HL-60 (cell line): ENCODE results near the gene CHN1.

Source experiments
- DNase-seq, 2 experiments: peaks; one replicate each; pipeline ENCODE4 v3.0.0-alpha.2; 2010 to 2020; ENCODE audit warnings: low read depth in 1 of 2, low spot score in 1 of 2
- H3K27ac ChIP-seq: fragments of 250-450 bp; sonication (Bioruptor Pico); replicated peaks from 2 replicates; pipeline ENCODE4 v1.5.1; 2020; ENCODE audit warnings: mild to moderate bottlenecking, moderate library complexity
- H3K27me3 ChIP-seq: fragments of 250-450 bp; sonication (Bioruptor Pico); 2 replicates; pipeline ENCODE4 v1.5.1; 2021; ENCODE audit warnings: mild to moderate bottlenecking, moderate library complexity; ENCODE audit not compliant: insufficient read depth, poor library complexity, severe bottlenecking
- H3K4me3 ChIP-seq: replicated peaks from 2 replicates; pipeline ENCODE4 v1.5.1; 2011; ENCODE audit warnings: mild to moderate bottlenecking, control low read depth, low read length; ENCODE audit not compliant: insufficient read depth
- GABPA ChIP-seq: IDR thresholded peaks from 2 replicates; pipeline ENCODE4 v1.6.1; 2012; ENCODE audit warnings: low read depth
- POLR2AphosphoS5 ChIP-seq: IDR thresholded peaks from 2 replicates; pipeline ENCODE4 v1.6.1; 2012; ENCODE audit warnings: low read depth
- SPI1 ChIP-seq: IDR thresholded peaks from 2 replicates; pipeline ENCODE4 v1.6.1; 2012; ENCODE audit warnings: low read depth, mild to moderate bottlenecking, borderline replicate concordance
- TF ChIP-seq, protein P1 (sequence below): IDR thresholded peaks from one replicate; pipeline ENCODE4 v1.5.1; 2011; ENCODE audit warnings: low read length, control low read depth, inconsistent platforms; ENCODE audit not compliant: insufficient read depth
- TF ChIP-seq, protein P2 (sequence below): IDR thresholded peaks from 2 replicates; pipeline ENCODE4 v1.6.1; 2012; ENCODE audit warnings: low read depth; ENCODE audit not compliant: insufficient replicate concordance

Gene CHN1

DNA sequence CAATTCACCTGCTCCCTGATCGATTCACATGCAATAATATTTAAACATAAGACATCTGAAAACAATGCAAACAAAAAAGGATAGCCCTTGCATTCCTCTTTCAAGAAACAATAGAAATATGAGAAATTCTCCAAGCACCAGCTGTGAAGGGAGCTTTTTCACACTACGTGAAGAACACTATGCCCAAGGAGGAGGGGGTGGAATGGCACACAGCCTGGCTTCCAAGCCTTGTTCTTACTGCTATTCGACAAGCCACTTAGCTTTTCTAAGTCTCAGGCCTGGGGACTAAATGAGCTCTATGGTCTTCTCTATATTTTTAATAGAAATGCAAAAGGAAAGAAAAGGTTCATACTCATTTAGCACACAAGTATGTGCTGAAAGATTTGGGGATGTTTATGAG lies 148.7 kb downstream of the CHN1 start:
- H3K27ac ChIP-seq, result no peak overlapping the region
- peaks cover 2% of the 10 kb centered on the region for H3K27me3 ChIP-seq
- DNase-seq, result no peak
- TF ChIP-seq, protein P1, sequence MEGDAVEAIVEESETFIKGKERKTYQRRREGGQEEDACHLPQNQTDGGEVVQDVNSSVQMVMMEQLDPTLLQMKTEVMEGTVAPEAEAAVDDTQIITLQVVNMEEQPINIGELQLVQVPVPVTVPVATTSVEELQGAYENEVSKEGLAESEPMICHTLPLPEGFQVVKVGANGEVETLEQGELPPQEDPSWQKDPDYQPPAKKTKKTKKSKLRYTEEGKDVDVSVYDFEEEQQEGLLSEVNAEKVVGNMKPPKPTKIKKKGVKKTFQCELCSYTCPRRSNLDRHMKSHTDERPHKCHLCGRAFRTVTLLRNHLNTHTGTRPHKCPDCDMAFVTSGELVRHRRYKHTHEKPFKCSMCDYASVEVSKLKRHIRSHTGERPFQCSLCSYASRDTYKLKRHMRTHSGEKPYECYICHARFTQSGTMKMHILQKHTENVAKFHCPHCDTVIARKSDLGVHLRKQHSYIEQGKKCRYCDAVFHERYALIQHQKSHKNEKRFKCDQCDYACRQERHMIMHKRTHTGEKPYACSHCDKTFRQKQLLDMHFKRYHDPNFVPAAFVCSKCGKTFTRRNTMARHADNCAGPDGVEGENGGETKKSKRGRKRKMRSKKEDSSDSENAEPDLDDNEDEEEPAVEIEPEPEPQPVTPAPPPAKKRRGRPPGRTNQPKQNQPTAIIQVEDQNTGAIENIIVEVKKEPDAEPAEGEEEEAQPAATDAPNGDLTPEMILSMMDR, result no peak
- TF ChIP-seq SPI1 (no peak), GABPA (no peak), POLR2AphosphoS5 (no peak)
- TF ChIP-seq, protein P2, sequence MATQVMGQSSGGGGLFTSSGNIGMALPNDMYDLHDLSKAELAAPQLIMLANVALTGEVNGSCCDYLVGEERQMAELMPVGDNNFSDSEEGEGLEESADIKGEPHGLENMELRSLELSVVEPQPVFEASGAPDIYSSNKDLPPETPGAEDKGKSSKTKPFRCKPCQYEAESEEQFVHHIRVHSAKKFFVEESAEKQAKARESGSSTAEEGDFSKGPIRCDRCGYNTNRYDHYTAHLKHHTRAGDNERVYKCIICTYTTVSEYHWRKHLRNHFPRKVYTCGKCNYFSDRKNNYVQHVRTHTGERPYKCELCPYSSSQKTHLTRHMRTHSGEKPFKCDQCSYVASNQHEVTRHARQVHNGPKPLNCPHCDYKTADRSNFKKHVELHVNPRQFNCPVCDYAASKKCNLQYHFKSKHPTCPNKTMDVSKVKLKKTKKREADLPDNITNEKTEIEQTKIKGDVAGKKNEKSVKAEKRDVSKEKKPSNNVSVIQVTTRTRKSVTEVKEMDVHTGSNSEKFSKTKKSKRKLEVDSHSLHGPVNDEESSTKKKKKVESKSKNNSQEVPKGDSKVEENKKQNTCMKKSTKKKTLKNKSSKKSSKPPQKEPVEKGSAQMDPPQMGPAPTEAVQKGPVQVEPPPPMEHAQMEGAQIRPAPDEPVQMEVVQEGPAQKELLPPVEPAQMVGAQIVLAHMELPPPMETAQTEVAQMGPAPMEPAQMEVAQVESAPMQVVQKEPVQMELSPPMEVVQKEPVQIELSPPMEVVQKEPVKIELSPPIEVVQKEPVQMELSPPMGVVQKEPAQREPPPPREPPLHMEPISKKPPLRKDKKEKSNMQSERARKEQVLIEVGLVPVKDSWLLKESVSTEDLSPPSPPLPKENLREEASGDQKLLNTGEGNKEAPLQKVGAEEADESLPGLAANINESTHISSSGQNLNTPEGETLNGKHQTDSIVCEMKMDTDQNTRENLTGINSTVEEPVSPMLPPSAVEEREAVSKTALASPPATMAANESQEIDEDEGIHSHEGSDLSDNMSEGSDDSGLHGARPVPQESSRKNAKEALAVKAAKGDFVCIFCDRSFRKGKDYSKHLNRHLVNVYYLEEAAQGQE, result no peak
- H3K4me3 ChIP-seq, result no peak overlapping the region

DNA sequence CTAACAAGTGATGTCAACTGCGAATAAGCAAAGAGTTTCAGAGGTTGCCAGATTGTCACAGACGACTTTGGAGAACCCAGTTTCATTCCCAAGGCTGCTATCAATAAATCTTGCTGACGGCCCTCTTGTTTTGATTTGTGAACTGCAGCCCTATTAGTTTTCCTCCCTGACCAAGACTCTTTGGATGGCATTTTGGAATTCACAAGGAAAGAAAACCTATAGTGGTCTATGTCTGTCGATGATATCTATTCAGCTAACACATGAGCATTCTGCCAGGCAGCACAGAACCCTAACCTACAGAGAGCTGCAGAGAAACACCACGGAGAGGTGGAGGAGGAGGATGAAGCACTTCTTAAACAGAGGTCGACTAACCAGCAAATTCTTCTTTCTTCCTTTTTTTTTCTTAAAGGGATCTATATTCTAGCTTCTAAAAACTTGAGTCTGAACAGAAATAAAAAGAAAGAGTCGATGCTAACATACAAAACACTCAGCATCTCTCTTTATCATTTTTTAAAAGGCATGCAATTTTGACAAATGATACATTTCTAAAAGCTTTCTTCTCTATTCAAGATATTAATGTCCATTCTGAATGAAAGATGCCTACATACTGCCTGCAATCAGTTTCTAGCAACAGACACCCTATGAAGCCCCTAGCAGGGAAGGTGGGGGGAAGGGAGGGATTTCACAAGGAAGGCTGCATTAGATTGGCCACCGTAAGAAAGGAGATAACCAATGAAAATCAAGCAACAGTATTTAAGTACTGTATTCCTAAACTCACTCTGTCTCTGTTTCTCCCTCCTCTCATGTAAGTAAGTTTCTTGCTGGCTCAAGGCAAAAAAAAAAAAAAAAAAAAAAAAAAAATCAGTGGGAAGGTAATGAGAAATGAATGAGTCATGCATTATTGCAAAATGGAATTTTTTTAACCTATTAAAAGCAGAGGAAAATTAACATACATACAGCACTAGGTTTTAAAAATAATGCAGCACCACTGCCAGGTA lies 157.9 kb downstream of the CHN1 start:
- H3K27ac ChIP-seq, result no peak overlapping the region
- DNase-seq, result no peak
- no peak overlapping the region for H3K4me3 ChIP-seq

DNA sequence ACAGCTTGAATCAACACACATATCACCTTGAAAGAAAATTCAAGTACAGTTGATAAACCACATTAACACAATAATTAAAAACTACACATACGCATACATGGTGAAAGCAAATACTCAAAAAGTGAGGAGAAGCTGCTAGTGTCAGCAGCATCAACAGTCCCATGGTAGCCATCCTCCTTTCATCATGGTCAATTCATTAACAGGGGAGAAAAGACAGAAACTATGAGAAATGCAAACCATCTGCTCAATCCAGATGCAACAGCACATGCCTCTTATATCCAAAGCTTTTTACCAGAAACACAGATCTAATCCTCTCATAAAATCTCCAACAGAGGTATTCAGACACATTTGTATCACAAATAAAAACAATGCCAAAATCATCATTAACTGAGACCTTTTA lies 159.0 kb downstream of the CHN1 start:
- no peak for TF ChIP-seq GABPA
- TF ChIP-seq POLR2AphosphoS5, result no peak
- TF ChIP-seq, protein P2, result no peak
- TF ChIP-seq SPI1, result no peak
- TF ChIP-seq, protein P1, result no peak
- H3K4me3 ChIP-seq, result no peak overlapping the region

More for the DNA sequence above, 157.9 kb downstream of the CHN1 start:
- H3K27me3 ChIP-seq, result peaks cover 10% of the 10 kb centered on the region
- TF ChIP-seq POLR2AphosphoS5, result no peak
- TF ChIP-seq GABPA, result no peak
- TF ChIP-seq, protein P2, result no peak
- TF ChIP-seq, protein P1, result no peak
- TF ChIP-seq SPI1, result no peak

More for the DNA sequence above, 159.0 kb downstream of the CHN1 start:
- DNase-seq, result no peak
- Histone ChIP-seq H3K27ac (no peak overlapping the region), H3K27me3 (peaks cover 10% of the 10 kb centered on the region)
